OCI-LY1 (cell line): ENCODE results near the gene AXIN1.

ENCODE experiments used
- H2AFZ ChIP-seq: fragments of 200-600 bp; sonication (generic), shearing (Covaris generic); 2 replicates; pipeline ENCODE4 v1.6.0; 2014; ENCODE audit warnings: antibody characterized with exemption, mild to moderate bottlenecking, low read length
- H3F3A ChIP-seq: fragments of 200-600 bp; sonication (generic), shearing (Covaris generic); 2 replicates; pipeline ENCODE4 v1.6.0; 2014; ENCODE audit warnings: mild to moderate bottlenecking, antibody characterized with exemption, low read length, moderate library complexity; ENCODE audit not compliant: insufficient read depth
- H3K27ac ChIP-seq: fragments of 200-600 bp; sonication (generic); 2 replicates; pipeline ENCODE4 v1.5.1; 2014; ENCODE audit warnings: low read length, mixed run types, mild to moderate bottlenecking, low read depth; ENCODE audit not compliant: poor library complexity, severe bottlenecking
- H3K27me3 ChIP-seq: fragments of 200-600 bp; sonication (generic); 2 replicates; pipeline ENCODE4 v1.6.0; 2014; ENCODE audit warnings: antibody characterized with exemption, mild to moderate bottlenecking, low read length, moderate library complexity; ENCODE audit not compliant: insufficient read depth
- H3K36me3 ChIP-seq: fragments of 200-600 bp; sonication (generic); 2 replicates; pipeline ENCODE4 v1.6.1; 2014; ENCODE audit warnings: mild to moderate bottlenecking, antibody characterized with exemption, low read length, moderate library complexity, mixed read lengths; ENCODE audit not compliant: insufficient read depth
- H3K4me1 ChIP-seq: fragments of 200-600 bp; sonication (generic); 2 replicates; pipeline ENCODE4 v1.5.1; 2014; ENCODE audit warnings: mild to moderate bottlenecking, low read length, moderate library complexity; ENCODE audit not compliant: insufficient read depth, severe bottlenecking
- H3K4me2 ChIP-seq: fragments of 200-600 bp; sonication (generic), shearing (Covaris generic); 2 replicates; pipeline ENCODE4 v1.6.1; 2014; ENCODE audit warnings: low read length
- H3K4me3 ChIP-seq: fragments of 200-600 bp; sonication (generic); 2 replicates; pipeline ENCODE4 v1.5.1; 2014; ENCODE audit warnings: low read length, low read depth, mild to moderate bottlenecking, mixed read lengths; ENCODE audit not compliant: poor library complexity, severe bottlenecking
- H3K79me2 ChIP-seq: fragments of 200-600 bp; shearing (Covaris generic); 2 replicates; pipeline ENCODE4 v1.6.1; 2016; ENCODE audit warnings: mixed run types, low read length, mixed read lengths; ENCODE audit not compliant: insufficient read depth
- H3K9ac ChIP-seq: fragments of 200-600 bp; sonication (generic), shearing (Covaris generic); 2 replicates; pipeline ENCODE4 v1.6.1; 2014; ENCODE audit warnings: mild to moderate bottlenecking, low read length, mixed read lengths
- H3K9me2 ChIP-seq: fragments of 200-600 bp; sonication (generic), shearing (Covaris generic); 2 replicates; pipeline ENCODE4 v1.6.1; 2014; ENCODE audit warnings: low read depth, mild to moderate bottlenecking, low read length, mixed read lengths
- H3K9me3 ChIP-seq: fragments of 200-600 bp; shearing (Covaris generic); 2 replicates; pipeline ENCODE4 v1.6.1; 2014; ENCODE audit warnings: low read length, mixed read lengths
- H4K20me1 ChIP-seq: fragments of 200-600 bp; sonication (generic), shearing (Covaris generic); 2 replicates; pipeline ENCODE4 v1.6.0; 2016; ENCODE audit warnings: mild to moderate bottlenecking, low read length; ENCODE audit not compliant: insufficient read depth
- CTCF ChIP-seq: fragments of 200-600 bp; sonication (generic), shearing (Covaris generic); IDR thresholded peaks from 2 replicates; pipeline ENCODE4 v1.5.1; 2017; ENCODE audit warnings: mild to moderate bottlenecking, antibody characterized with exemption, low read length, moderate library complexity, mixed read lengths
- EZH2 ChIP-seq: fragments of 200-600 bp; sonication (generic), shearing (Covaris generic); IDR thresholded peaks from 2 replicates; pipeline ENCODE4 v1.8.0; 2017; ENCODE audit warnings: borderline replicate concordance, mixed run types, mild to moderate bottlenecking, antibody characterized with exemption, low read length, moderate library complexity, mixed read lengths

The AXIN1 gene

GRCh38 chr16:373020-373598 lies 20.6 kb upstream of the AXIN1 start:
- Histone ChIP-seq H3F3A (no peaks in the 10 kb centered on the region), H4K20me1 (no peaks in the 10 kb centered on the region), H3K4me3 (no peak overlapping the region), H3K4me2 (no peak overlapping the region), H3K27ac (no peak overlapping the region), H3K79me2 (no peaks in the 10 kb centered on the region), H3K9me3 (no peaks in the 10 kb centered on the region), H3K36me3 (peaks cover 50% of the 10 kb centered on the region), H3K9me2 (no peaks in the 10 kb centered on the region), H2AFZ (no peak overlapping the region), H3K4me1 (peaks cover 16% of the 10 kb centered on the region), H3K9ac (no peak overlapping the region), H3K27me3 (no peaks in the 10 kb centered on the region)
- TF ChIP-seq CTCF = no peak

- H3K4me1 ChIP-seq = peaks cover 16% of the 10 kb centered on the region
- H3K27ac ChIP-seq = no peak overlapping the region
- H4K20me1 ChIP-seq = no peaks in the 10 kb centered on the region
- H3K9me3 ChIP-seq = no peaks in the 10 kb centered on the region
- no peak overlapping the region for H2AFZ ChIP-seq
- H3K4me2 ChIP-seq = no peak overlapping the region
- no peak overlapping the region for H3K4me3 ChIP-seq
- no peaks in the 10 kb centered on the region for H3K79me2 ChIP-seq
- H3K36me3 ChIP-seq = peaks cover 56% of the 10 kb centered on the region
- H3K9me2 ChIP-seq = no peaks in the 10 kb centered on the region
- TF ChIP-seq CTCF = no peak
- no peaks in the 10 kb centered on the region for H3F3A ChIP-seq
- no peaks in the 10 kb centered on the region for H3K27me3 ChIP-seq
- H3K9ac ChIP-seq = no peak overlapping the region
These were observed 19.9 kb upstream of the AXIN1 start for GRCh38 chr16:372302-372983.

GRCh38 chr16:371515-372301 lies 19.2 kb upstream of the AXIN1 start:
- Histone ChIP-seq H3K4me1 (peaks cover 16% of the 10 kb centered on the region), H3K9me3 (no peaks in the 10 kb centered on the region), H3K9ac (no peak overlapping the region), H3K4me3 (no peak overlapping the region), H3K27ac (no peak overlapping the region), H3F3A (no peaks in the 10 kb centered on the region), H2AFZ (no peak overlapping the region), H4K20me1 (no peaks in the 10 kb centered on the region), H3K9me2 (no peaks in the 10 kb centered on the region), H3K79me2 (no peaks in the 10 kb centered on the region), H3K4me2 (no peak overlapping the region), H3K27me3 (no peaks in the 10 kb centered on the region), H3K36me3 (peaks cover 57% of the 10 kb centered on the region)
- TF ChIP-seq EZH2 (no peak), CTCF (no peak)
